ENCODE measurements around the gene TBPL2. TPM values are rescaled to one million over a fixed set of nuclear protein-coding genes. Genes with fewer than 3 reads are reported as not detected.

Gene TBPL2
- total RNA-seq, 1 donor from 2014 or later: not detected

GRCh38 chr14:55366271-55366670 lies 74.1 kb downstream of the TBPL2 start:
- peak in 1 of 2 donors; percentile 71 for DNase-seq (ENCODE audit: low read depth in 2 of 2)

Other genes with a start within 250 kb of the TBPL2 start
- 8.7 and 33.6 TPM in 2 replicates for gene DLGAP5, start 249.0 kb downstream of the TBPL2 start, total RNA-seq
- 18.9 and 25.7 TPM in 2 replicates for gene FBXO34, start 169.2 kb downstream of the TBPL2 start, total RNA-seq
- gene ATG14, start 28.8 kb downstream of the TBPL2 start, total RNA-seq: 10.9 and 13.3 TPM in 2 replicates
- gene KTN1, start 139.6 kb upstream of the TBPL2 start, total RNA-seq: 95.2 and 111 TPM in 2 replicates

Data from dermis microvascular lymphatic vessel endothelial cell (primary cell).